M059J (cell line): ENCODE data around the gene PLPP3. TPM values are rescaled to one million over a fixed set of nuclear protein-coding genes. Genes with fewer than 3 reads are reported as not detected.
A peak's percentile ranks its signal among the peaks of the same experiment; 100 is the strongest.

ENCODE experiments used
- DNase-seq: peaks from one replicate; pipeline ENCODE4 v3.0.0-alpha.2; 2012; ENCODE audit warnings: low read depth
- total RNA-seq: library from RNA; depleted of rRNA; stranded (reverse); fragments of >200 nt; shearing (Covaris generic); gene quantifications from 2 replicates; pipeline ENCODE4 v1.2.3, GENCODE V29; 2014

Gene PLPP3
- total RNA-seq, 1 experiment from 2014 or later: 17.2 TPM

GRCh38 chr1:56496821-56497772, 82.3 kb downstream of the PLPP3 start:
- DNase-seq: no peak

- DNase-seq: no peak
These were observed 83.2 kb downstream of the PLPP3 start for GRCh38 chr1:56496158-56496557.

- DNase-seq: no peak
These were observed 83.8 kb downstream of the PLPP3 start for GRCh38 chr1:56495538-56495937.

GRCh38 chr1:56494306-56494705, 85.1 kb downstream of the PLPP3 start:
- no peak for DNase-seq

- no peak for DNase-seq
These were observed 85.5 kb downstream of the PLPP3 start for GRCh38 chr1:56493826-56494225.

GRCh38 chr1:56491441-56491840, 87.9 kb downstream of the PLPP3 start:
- DNase-seq: peak; percentile 78

- DNase-seq: no peak
These were observed 88.7 kb downstream of the PLPP3 start for GRCh38 chr1:56490619-56491018.

GRCh38 chr1:56489695-56490094, 89.7 kb downstream of the PLPP3 start:
- no peak for DNase-seq

GRCh38 chr1:56484695-56485094, 94.7 kb downstream of the PLPP3 start:
- DNase-seq: peak; percentile 51

GRCh38 chr1:56483104-56483503, 96.3 kb downstream of the PLPP3 start:
- no peak for DNase-seq

- no peak for DNase-seq
These were observed 96.9 kb downstream of the PLPP3 start for GRCh38 chr1:56482486-56482885.

- DNase-seq: no peak
These were observed 98.1 kb downstream of the PLPP3 start for GRCh38 chr1:56481140-56481694.

- no peak for DNase-seq
These were observed 100.6 kb downstream of the PLPP3 start for GRCh38 chr1:56478734-56479133.

GRCh38 chr1:56477164-56478111, 101.9 kb downstream of the PLPP3 start:
- DNase-seq: peak; percentile 28

- peak; percentile 32 for DNase-seq
These were observed 105.6 kb downstream of the PLPP3 start for GRCh38 chr1:56473582-56474270.

GRCh38 chr1:56472860-56473259, 106.5 kb downstream of the PLPP3 start:
- DNase-seq: no peak

GRCh38 chr1:56469640-56470371, 109.6 kb downstream of the PLPP3 start:
- DNase-seq: peak; percentile 62

- no peak for DNase-seq
These were observed 110.8 kb downstream of the PLPP3 start for GRCh38 chr1:56468518-56468917.

- no peak for DNase-seq
These were observed 112.8 kb downstream of the PLPP3 start for GRCh38 chr1:56466538-56466937.

- DNase-seq: no peak
These were observed 115.1 kb downstream of the PLPP3 start for GRCh38 chr1:56464294-56464693.

GRCh38 chr1:56463376-56463775, 116.0 kb downstream of the PLPP3 start:
- DNase-seq: no peak
